Measurements from ENCODE around the gene TACC3. TPM values are rescaled to one million over a fixed set of nuclear protein-coding genes. Genes with fewer than 3 reads are reported as not detected.

Gene TACC3
- total and polyA plus RNA-seq, 12 donors: 5.5 to 26.5 (median 11.4) TPM

DNA sequence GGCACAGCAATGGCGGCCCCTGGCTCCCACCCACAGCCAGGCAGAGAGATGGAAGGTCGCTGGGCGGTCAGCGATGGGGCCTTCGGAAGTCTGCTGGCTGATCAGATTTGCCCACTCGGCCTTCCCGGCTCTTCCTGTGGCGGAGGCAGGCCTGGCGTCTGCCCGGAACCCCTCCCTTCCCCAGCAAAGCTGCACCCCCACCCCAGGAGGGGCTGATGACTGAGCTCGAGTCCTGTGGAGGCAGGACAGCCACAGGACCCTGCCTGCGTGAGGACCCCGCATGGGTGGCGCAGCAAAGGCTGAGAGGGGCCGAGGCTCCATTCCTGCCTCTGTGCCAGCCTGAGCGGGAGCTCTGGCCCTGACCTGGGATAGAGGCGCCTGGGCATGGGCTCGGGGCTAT lies 34.8 kb downstream of the TACC3 start:
- Histone ChIP-seq H3K27ac (peak overlapping the region in 1 of 5 donors; percentile 10), H3K27me3 (no peaks in the 10 kb centered on the region), H3K4me1 (replicated peaks in 1 of 2) (no peaks in the 10 kb centered on the region), H3K36me3 (replicated peaks in 1 of 2) (no peaks in the 10 kb centered on the region), H3K9me3 (replicated peaks in 1 of 3) (no peaks in the 10 kb centered on the region), H3K4me3 (no peak overlapping the region)
- TF ChIP-seq, protein P1, sequence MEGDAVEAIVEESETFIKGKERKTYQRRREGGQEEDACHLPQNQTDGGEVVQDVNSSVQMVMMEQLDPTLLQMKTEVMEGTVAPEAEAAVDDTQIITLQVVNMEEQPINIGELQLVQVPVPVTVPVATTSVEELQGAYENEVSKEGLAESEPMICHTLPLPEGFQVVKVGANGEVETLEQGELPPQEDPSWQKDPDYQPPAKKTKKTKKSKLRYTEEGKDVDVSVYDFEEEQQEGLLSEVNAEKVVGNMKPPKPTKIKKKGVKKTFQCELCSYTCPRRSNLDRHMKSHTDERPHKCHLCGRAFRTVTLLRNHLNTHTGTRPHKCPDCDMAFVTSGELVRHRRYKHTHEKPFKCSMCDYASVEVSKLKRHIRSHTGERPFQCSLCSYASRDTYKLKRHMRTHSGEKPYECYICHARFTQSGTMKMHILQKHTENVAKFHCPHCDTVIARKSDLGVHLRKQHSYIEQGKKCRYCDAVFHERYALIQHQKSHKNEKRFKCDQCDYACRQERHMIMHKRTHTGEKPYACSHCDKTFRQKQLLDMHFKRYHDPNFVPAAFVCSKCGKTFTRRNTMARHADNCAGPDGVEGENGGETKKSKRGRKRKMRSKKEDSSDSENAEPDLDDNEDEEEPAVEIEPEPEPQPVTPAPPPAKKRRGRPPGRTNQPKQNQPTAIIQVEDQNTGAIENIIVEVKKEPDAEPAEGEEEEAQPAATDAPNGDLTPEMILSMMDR (IDR thresholded peaks at IDR 0.05): no peak
- TF ChIP-seq POLR2A (IDR thresholded peaks at IDR 0.05): no peak
- intact Hi-C loops (cut with DNase I): no loop called here
- 50 to 79% (median 67%) methylated on average over 1 to 18 of the region's 18 CpGs for WGBS, 4 donors
- peak in 1 of 7 donors; percentile 42 for DNase-seq

DNA sequence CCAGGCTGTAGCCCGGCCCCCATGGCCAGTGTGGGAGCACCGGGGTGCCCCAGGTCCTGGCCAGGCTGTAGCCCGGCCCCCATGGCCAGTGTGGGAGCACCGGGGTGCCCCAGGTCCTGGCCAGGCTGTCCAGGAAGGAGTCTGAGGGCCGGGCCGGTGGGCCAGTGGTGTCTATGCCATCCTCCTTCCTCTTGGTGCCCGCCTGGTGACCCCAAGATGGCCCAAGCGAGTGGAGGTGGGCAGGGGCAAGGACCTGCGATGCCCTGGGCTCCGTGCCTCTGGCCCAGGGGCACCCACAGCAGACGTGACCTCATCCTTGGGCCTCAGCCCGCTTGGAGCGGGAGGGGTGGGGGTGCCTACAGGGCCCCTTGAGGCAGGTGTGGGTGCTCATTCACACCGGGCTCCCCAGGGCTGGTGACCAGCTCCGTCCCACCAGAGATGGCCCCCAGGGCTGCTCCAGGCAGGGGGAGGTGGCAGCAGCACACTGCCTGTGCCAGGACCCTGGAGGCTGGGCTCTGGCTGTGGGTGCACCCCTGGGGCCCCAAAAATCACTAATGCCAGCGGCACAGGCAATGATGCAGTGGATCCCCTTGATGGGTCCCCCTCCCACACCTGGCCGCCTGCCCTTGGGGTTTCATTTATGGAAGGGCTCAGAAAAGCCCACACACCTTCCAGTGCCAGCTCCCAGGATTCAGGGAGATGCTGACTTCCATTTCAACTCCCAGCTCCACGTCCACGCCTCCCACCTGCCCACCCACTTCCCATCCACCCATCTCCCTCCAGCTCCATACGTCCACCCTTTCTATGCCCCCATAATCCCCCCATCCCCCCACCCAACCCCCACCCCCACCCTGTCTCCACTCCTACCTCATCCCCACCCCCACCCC lies 35.8 kb downstream of the TACC3 start:
- no peak for DNase-seq
- Histone ChIP-seq H3K27ac (no peak overlapping the region), H3K4me1 (replicated peaks in 1 of 2) (no peaks in the 10 kb centered on the region), H3K36me3 (replicated peaks in 1 of 2) (no peaks in the 10 kb centered on the region), H3K4me3 (no peak overlapping the region), H3K27me3 (no peaks in the 10 kb centered on the region), H3K9me3 (replicated peaks in 1 of 3) (no peaks in the 10 kb centered on the region)
- 60 to 84% (median 77%) methylated on average over 3 to 20 of the region's 20 CpGs for WGBS, 4 donors
- TF ChIP-seq, protein P1 (IDR thresholded peaks at IDR 0.05): no peak
- no peak for TF ChIP-seq POLR2A (IDR thresholded peaks at IDR 0.05)
- intact Hi-C loops (cut with DNase I): no loop called here

DNA sequence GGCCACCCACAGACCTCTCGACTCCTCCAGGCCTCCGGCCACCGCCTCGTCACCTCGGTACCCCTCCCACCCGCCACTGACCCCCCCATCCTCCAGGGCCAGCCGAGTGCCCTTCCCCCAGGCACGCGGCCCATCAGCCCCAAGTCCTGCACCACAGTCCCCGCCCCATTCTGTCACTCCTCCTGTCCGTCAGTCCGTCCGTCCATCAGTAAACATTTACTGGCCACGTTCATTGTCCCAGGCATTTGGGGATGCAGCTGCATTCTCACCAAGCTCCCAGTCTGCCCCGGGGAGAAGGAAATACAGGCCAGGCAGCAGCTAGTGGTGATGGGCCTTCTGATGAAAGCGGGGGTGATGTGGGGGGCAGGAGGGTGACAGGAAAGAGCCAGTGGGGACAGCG lies 36.5 kb downstream of the TACC3 start:
- intact Hi-C loops (cut with DNase I): no loop called here
- Histone ChIP-seq H3K27ac (no peak overlapping the region), H3K9me3 (replicated peaks in 1 of 3) (no peaks in the 10 kb centered on the region), H3K36me3 (replicated peaks in 1 of 2) (no peaks in the 10 kb centered on the region), H3K27me3 (no peaks in the 10 kb centered on the region), H3K4me3 (no peak overlapping the region), H3K4me1 (replicated peaks in 1 of 2) (no peaks in the 10 kb centered on the region)
- DNase-seq: no peak
- 80 to 88% (median 87%) methylated on average over 12 to 17 of the region's 17 CpGs for WGBS, 4 donors
- TF ChIP-seq POLR2A (IDR thresholded peaks at IDR 0.05): no peak
- TF ChIP-seq, protein P1 (IDR thresholded peaks at IDR 0.05): no peak

DNA sequence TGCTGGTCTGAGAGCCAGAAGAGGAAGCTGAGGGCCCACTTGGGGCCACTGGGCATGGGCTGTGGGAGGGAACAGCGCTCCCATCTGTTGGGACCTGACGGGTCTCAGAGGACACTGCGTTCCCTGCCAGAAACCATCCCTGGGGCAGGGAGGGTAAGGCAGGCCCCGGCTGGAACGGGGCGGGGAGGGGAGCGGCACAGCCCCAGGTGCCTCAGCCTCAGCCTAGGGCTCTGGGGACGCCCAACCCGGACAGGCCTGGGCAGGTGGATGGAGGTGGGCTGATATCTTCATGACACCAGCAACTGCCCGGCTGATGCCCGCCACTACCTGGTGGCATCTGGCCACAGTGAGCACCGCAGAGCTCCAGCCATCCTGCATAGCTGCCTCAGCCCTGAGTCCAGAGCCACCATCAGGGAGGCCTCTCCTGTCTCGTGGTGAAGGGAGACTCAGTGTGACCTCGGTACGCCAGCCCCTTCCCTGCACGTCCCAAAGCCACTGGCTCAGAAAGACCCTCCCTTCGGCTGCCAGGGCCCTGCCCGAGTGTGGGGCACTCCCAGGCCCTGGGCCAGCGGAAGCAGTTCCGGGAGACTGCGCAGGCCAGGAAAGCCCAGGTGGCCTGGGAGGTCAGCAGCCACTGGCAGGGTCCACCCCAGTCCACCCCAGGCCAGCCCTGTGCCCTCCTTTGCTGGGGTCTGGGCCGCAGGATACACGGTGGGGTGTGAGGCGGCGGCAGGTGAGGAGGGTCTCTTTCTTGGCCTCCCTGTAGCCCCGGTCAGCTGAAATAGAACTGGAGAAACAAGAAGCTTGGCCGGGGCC lies 37.2 kb downstream of the TACC3 start:
- Histone ChIP-seq H3K27me3 (no peaks in the 10 kb centered on the region), H3K36me3 (replicated peaks in 1 of 2) (no peaks in the 10 kb centered on the region), H3K27ac (no peak overlapping the region), H3K4me3 (no peak overlapping the region), H3K9me3 (replicated peaks in 1 of 3) (no peaks in the 10 kb centered on the region), H3K4me1 (replicated peaks in 1 of 2) (peaks cover 5% of the 10 kb centered on the region in 2 donors)
- no peak for DNase-seq
- WGBS, 4 donors: 84 to 93% (median 88%) methylated on average over 10 to 27 of the region's 27 CpGs
- TF ChIP-seq, protein P1 (IDR thresholded peaks at IDR 0.05): no peak
- TF ChIP-seq POLR2A (IDR thresholded peaks at IDR 0.05): no peak
- intact Hi-C loops (cut with DNase I): no loop called here

Measured in adrenal gland (tissue), 12 donors.